GM03348 (cell line): Measurements from ENCODE around the gene GNAS.
A peak's percentile ranks its signal among the peaks of the same experiment; 100 is the strongest.

ENCODE experiments used
- DNase-seq: peaks from one replicate; pipeline ENCODE4 v3.0.0; 2012; ENCODE audit warnings: low spot score

Gene GNAS

GRCh38 chr20:58853976-58854637 is 1.6 kb downstream of the GNAS start:
- no peak for DNase-seq

DNA sequence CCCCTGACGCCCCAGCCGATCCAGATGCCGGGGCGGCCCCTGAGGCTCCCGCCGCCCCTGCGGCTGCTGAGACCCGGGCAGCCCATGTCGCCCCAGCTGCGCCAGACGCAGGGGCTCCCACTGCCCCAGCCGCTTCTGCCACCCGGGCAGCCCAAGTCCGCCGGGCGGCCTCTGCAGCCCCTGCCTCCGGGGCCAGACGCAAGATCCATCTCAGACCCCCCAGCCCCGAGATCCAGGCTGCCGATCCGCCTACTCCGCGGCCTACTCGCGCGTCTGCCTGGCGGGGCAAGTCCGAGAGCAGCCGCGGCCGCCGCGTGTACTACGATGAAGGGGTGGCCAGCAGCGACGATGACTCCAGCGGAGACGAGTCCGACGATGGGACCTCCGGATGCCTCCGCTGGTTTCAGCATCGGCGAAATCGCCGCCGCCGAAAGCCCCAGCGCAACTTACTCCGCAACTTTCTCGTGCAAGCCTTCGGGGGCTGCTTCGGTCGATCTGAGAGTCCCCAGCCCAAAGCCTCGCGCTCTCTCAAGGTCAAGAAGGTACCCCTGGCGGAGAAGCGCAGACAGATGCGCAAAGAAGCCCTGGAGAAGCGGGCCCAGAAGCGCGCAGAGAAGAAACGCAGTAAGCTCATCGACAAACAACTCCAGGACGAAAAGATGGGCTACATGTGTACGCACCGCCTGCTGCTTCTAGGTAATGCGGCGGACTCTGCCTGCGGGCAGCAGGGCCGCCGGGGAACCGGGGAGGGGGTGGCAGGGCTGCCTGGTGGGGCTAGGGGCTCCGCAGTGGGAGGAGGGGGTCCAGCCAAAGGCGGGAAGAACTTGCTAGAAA is 2.3 kb downstream of the GNAS start:
- no peak for DNase-seq

GRCh38 chr20:58855506-58856389 is 3.2 kb downstream of the GNAS start:
- DNase-seq = no peak

- no peak for DNase-seq
Observed at GRCh38 chr20:58863044-58863790, 10.7 kb downstream of the GNAS start.

- DNase-seq = no peak
Observed at GRCh38 chr20:58864346-58864745, 11.8 kb downstream of the GNAS start.

DNA sequence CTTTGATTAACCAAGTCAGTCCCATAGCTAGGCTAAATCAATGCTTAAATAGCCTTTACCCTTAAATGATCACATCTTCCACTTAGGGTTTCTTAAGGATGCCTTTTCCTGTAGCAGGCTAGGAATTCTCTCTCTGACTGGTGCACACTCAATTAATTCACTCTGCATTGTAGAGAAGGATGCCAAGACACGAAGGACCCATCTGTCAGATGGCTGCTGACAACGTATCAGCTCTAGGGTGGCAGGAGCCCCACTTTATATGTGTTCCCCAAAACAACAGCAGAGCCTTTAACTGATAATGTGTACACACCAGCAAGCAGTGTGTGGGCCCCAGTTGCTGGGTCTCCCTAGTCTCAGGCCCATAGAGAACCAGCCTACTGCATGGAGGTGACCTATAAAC is 13.3 kb downstream of the GNAS start:
- no peak for DNase-seq

DNA sequence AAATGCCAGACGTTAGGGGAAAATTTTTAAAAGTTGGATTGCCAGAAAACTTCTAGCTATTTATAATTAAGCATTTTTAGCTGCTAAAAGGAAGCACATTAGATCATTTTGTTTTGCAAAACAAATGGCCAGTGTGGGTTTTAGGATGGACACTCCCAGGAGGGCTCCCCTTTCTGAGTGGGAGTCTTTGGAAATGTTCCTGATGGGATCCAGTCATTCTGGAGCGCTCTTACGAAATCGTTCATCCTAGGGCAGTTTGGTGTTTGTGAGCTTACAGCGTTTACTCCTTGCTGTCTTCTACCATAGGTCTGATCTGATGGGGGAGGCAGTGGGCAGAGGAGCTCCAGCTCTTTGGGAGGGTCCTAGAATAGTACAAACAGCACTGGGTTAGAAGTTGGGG is 14.7 kb downstream of the GNAS start:
- DNase-seq = peak; percentile 73

GRCh38 chr20:58868795-58869194 is 16.3 kb downstream of the GNAS start:
- peak; percentile 48 for DNase-seq

GRCh38 chr20:58869662-58870227 is 17.2 kb downstream of the GNAS start:
- DNase-seq = no peak

GRCh38 chr20:58870293-58871014 is 17.9 kb downstream of the GNAS start:
- peak; percentile 86 for DNase-seq

GRCh38 chr20:58871533-58872102 is 19.1 kb downstream of the GNAS start:
- no peak for DNase-seq

GRCh38 chr20:58874469-58874868 is 22.0 kb downstream of the GNAS start:
- no peak for DNase-seq

DNA sequence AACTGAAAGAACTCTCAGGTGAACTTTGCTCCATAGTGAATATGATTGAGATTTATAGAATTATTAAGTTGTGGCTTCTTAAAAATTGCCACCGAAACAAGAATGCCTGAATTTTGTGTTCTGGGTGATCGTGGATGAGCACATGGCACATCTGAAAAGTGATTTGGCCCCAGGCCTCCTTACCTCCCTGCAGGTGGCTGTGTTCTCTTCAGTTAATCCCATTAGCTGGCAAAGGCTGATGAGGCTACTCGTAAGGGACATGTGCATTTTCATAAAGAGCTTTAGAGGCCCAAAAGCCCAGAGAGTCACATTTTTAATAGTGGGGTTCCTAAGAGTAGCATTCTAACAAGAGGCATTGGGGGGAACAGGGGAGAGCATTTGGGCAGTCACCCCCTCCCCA is 22.6 kb downstream of the GNAS start:
- no peak for DNase-seq

- DNase-seq = no peak
Observed at GRCh38 chr20:58875541-58876134, 23.1 kb downstream of the GNAS start.

GRCh38 chr20:58876437-58876836 is 23.9 kb downstream of the GNAS start:
- DNase-seq = no peak

DNA sequence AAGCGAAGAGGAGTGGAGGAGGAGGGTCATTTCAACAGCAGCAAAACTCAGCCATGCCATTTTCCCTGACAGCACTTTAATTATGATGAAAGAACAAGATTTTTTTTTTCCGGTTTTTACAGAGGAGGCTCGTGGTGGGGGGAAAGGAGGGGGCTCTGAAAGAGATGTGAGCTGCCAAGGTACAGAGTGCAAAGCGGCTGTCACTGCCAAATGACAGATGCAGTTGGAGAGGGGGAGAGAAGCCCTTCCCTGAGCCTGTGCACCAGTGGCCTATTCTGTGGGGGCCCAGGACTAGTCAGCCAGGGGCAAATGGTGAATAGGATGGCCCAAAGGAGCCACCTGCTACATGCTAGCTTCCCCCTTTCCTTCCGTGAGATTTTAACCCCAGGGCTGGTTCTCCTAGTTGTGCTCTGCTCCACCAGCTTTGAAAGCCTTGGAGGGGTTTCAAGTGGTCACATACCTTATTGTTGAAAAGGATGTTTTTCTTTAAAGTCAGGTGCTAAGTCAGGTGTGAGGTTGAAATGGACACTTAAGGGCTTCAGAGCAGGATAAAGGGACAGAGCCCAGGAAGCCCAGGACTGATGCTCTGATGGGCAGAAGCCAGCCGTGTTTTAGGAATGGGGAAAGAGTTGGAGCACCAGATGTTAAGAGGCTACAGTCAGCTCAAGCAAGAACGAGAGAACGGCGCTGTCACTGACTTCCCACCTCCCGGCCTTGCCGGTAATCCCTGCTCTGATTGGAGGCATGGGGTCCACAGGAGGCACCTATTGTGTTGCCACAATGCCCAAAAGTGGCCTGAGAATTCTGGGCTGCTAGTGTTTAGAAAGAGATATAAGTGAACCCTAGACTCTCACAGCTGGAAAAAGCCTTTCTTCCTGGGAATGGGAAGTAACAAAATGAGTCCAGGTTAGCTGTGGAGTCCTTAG is 24.8 kb downstream of the GNAS start:
- no peak for DNase-seq

GRCh38 chr20:58877976-58878360 is 25.5 kb downstream of the GNAS start:
- no peak for DNase-seq

DNA sequence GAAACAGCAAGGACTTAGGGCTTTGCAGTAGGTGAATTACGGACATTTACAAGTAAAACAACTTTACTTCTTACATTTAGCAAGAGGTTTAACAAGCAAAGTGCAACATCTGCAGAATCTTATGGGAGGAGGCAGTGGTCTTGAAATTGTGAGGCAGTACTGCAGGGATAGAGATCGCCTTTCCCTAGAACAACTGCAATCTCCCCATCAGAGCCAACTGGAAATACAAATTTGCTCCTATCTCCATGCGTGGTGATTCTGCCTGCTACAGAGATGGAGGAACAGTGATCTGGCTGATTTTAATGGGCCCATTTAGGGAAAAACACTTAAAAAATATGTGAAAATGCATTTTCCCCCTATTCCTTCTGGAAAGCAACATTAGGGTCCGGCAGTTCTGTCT is 25.9 kb downstream of the GNAS start:
- DNase-seq = no peak

DNA sequence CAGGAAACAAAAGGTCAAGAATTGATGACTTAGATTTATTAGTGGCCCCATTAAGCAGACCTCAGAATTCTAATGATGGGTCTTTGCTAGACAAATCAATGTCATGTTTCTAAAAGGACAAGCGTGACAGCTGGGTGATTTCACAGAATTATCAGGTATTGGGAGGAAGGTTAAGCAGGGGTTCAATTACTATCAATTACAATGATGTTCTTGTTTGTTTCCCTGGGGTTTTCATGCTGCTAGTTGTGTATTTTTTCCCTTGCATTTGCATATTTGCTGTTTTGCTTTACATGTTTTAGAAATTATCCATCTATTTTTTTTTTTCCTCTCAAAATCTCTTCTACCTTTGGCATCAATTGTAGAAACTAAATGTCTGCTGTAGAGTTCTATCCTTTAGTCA is 27.9 kb downstream of the GNAS start:
- no peak for DNase-seq
